DMS153 treated with DMSO at 0.1 percent for 48 hours (cell line): ENCODE data around the gene GALNT10.
A peak's percentile ranks its signal among the peaks of the same experiment; 100 is the strongest.

Source experiments
- DNase-seq: peaks from one replicate; lab custom pipeline; 2025; ENCODE audit not compliant: unreplicated experiment; lab: John Stamatoyannopoulos, UW

The GALNT10 gene

DNA sequence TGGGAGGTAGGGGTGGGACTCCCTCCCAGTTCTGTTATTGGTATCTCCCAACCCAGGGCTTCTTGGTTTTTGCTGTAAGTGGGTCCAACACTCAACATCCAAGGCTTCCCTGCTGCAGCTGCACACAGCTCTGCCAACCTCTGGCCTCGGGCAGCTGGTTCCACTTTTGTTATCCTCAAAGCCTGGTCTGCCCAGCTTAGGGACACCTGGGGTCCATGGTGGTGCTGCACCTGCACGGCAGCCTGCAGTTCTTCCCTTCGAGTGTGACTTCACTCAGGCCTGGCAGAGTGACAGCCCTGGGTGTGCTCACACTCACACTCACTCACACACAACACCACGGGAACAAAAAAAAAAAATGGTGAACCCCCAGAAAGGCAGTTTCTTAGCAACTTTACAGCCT, 239.9 kb downstream of the GALNT10 start:
- no peak for DNase-seq

DNA sequence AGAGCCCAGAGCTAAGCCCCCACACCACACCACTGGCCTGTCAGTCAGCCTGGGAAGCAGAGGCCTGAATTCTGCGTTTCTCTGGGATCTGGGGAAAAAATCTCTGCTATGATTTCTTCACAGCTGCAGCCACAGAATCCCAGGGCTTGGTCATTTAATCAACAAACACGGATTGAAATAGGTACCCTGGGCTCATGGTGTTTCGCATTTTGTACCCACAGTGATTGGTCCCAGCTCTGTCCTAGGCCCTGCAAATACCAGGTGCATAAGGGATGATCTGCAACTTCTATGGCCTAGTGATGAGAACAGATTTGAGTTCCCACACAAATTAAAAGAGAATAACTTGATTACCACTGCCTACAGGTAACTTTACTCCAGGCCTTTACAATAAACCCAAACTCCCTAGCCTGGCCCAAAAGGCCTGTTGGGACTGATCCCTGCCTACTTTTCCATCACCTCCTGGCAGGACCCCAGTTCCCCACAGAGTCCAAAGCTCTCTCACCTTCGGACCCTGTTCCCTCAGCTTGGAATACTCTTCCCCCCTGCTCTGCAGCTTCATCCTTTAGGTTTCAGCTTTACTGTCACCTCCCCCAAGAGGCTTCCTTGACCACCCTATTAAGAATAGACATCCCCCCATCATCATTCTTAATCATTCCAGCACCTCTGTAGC, 240.6 kb downstream of the GALNT10 start:
- DNase-seq = no peak

DNA sequence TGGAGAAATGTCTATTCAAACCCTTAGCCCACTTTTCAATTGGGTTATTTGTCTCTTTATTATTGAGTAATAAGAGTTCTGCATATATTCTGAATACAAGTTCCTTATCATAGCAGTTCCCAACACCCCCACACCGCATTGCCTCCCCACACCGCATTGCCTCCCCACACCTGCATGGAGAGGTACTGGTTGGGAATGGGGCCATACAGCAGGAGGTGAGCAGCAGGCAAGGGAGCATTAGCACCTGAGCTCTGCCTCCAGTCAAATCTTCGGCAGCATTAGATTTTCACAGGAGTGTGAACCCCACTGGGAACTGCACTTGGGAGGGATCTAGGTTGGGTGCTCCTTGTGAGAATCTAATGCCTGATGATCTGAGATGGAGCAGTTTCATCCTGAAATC, 244.7 kb downstream of the GALNT10 start:
- DNase-seq = no peak

DNA sequence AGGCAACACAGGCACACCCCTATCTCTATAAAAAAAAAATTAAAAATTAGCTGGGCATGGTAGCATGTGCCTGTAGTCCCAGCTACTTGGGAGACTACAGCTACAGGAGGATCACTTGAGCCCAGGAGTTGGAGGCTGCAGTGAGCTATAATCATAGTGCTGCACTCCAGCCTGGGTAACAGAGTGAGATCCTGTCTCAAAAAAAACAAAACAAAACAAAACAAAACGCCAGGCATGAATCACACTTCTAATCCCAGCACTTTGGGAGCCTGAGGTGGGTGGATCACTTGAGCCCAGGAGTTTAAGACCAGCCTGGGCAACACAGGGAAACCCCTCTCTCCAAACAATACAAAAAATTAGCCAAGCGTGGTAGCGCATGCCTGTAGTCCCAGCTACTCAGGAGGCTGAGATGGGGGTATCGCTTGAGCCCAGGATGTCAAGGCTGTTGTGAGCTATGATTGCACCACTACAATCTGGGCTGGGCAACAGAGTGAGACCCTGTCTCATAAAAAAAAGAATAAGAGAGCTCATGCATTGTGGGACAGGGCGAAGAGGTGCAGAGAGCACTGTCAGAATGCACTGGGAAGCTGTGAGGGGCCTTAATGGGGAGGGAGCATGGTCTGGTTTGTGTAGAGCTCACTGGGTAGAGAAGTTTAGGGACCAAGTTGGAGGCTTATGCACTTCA, 246.9 kb downstream of the GALNT10 start:
- no peak for DNase-seq

DNA sequence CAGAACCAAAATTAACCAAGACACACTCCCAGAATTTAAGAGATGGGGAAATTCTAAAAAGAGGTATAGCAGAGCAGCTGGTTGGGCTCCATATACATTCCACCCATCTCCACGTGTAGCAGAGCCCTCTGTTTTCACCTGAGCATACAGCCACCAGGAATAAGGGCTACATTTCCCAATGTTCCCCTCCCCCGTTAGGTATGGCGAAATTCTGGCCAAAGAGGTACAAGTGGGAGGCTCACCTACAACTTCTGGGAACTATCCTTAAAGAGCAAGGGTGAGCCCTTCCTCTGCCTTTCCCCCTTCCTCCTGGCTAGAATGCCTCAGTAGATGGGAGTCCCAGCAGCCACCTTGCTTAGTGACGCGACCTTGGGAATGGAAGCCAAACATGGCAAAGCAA, 250.0 kb downstream of the GALNT10 start:
- DNase-seq = no peak

DNA sequence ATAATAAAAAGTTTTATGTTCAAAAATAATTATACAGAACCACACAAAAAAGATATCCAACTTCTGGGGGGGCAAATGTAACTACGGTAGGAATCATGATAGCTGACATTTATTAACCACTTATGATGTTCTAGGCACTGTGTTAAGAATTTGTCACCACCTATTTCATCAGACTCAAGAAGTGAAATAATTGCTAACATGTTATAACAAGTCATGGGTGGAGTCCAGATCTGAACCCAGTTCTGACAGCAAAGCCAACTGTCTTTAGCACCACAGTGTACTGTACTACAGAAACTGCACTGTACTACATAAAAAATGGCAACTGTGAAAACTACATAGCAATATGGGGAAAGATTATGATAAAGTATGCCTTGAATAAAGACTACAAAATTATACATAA, 252.3 kb downstream of the GALNT10 start:
- no peak for DNase-seq

DNA sequence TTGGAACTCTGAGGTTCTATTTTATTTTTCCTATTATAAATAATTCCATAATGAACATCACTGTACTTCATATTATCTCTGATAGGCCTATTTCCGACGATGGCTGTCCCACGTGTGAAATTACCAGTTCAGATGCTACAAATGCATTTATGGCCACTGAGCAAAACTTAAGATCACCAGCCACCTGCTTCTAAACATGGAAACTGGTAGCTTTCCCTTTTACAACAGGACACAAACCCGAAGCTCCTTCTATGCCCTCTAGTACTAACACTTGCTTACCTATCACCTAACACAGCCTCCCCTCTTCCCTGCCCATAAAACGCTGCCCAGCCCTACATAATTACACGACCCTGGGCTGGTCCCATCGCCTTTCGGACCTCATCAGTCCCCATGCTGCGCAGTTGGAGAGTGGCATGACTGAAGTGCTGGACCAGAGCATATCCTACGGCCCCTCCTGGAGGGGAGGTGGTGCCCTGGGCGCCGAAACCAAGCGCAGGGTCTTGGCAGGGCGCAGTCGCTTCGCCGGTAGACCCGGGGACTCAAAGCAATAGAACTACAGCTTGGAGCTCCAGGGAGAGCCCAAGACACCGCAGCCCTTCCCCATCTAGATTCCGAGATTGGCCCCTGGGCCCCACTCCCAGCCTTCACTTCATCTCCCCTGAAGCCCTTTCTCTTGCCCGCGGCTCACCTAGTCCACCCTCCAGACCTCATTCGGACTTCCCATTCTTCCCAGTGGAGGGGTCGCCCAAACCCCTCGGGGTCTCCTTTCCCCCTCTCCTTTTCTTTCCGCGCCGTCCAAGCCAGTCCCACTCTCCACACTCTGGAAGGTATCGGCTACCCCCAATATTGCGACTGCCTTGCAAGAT, 254.3 kb downstream of the GALNT10 start:
- DNase-seq = no peak

DNA sequence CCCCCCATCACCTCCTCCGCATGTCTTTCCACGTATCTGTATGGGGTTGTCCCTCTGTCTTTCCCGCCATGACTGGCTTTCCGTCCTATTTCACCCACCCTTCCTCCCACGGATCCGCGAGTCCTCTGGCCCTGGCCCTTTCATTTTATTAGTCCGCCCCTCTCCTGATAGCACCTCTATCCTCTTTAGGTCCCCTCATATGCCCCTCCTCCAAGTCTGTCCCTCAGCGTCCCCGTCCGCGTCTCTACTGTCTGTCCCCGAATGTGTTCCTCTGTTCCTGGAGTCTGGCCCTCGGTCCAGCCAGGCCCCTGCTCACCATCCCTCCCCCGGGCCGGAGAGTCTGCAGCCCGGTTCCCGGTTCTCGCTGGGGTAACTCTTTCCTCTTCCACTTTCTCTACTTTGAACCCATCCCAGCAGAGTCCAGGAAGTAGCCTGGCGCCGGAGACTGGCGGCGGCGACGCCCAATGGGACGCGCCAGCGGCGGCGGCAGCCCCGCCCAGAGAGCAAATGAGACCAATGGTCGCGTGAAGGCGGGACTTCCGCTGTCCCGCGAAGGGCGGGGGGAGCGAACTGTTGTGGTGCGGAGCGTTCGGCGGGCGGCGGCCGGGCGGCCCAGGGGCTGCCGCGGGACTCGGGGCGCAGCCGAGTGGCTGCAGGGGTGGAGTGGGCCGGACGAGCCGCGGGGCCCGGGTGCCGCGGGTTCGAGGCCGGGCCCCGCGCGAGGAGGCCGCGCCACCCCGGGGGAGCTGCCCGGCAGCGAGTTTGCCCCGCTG, 255.1 kb downstream of the GALNT10 start, which contains the start of gene SAP30L:
TSS of gene SAP30L (plus strand) at position 576 of the 773 bp plus-strand sequence. CDS start 608 bp downstream, outside the sequence.
- DNase-seq = peak; percentile 16

DNA sequence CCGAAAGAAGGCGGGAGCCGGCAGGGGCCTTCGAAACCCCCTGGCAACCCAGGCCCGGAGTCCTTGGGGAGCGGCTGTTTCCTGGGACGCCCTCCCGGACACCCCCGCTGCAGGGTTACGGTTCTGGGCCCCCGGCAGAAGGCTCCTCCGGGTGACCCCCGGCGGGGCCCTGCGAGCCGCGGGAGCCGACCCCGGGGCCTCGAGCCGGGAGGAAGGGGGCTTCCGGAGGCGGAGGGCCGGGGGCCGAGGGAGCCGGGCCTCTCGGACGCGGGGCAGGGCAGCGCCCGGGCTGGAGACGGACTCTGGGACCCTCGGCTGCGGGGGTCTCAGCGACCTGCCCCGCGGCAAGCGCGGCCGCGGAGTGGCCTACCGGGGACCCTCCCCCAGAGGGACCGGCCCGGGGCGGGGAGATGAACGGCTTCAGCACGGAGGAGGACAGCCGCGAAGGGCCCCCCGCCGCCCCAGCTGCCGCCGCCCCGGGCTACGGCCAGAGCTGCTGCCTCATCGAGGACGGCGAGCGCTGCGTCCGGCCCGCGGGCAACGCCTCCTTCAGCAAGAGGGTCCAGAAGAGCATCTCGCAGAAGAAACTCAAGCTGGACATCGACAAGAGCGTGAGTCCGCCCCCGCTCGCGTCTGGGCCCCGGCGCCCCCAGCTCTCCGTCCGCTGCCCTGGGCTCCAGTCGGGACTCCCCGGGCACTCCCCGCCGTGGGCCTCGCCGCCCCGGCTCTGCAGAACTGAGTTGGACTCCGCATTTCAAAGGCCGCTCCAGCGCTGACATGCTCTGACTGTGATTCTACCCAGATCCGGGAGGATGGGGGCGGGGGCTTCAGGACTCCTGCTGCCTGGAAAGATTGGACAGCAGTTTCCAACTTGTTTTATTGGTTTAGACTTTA, 255.9 kb downstream of the GALNT10 start:
- no peak for DNase-seq

DNA sequence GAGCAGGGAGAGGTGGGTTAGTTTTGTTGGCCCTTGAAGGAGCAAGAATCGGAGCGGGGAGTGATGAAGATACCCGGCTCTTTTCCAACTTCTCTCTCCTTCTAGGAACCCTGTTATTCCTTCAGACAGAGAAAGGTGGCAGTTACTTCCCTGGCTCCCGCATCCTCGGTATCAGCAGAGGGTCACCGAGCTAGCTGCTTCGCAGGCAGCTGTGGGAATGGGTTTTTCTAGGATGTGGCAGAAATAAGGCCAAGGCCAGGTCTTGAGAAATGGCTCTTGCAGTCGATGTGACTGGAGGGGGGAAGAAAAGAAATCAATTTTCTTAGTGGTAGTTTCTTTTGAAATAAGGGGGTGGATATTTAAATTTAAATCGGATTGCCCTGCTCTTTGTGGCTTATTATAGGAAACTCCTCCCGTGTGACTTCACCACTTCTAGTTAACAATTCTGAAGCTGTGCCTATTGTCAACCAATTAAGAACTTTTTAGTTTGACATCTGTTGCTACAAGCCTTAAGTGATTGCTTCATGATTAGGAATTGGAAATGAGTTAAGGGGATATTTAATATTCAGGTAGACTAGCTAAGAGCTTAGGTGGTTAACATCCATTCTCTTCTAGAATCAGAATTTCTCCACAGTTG, 256.7 kb downstream of the GALNT10 start:
- DNase-seq = no peak

DNA sequence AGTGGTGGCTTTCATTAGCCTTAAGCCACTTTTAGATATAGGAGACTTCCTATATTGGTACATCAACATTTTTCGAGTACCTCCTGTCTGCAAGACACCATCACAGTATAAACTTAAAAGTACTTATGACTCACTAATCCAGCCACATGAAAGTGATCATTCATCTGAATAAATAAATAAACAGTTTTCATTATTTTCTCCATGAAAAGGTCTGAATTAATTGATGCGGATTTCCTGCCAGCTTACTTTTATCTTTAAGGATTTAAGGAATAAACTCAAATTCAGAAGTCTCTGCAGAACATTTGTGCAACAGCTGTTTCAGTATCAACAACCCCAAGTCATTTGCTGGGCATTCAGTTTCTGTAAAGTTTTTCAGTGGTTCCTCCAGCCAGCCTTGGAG, 259.3 kb downstream of the GALNT10 start:
- DNase-seq = no peak

DNA sequence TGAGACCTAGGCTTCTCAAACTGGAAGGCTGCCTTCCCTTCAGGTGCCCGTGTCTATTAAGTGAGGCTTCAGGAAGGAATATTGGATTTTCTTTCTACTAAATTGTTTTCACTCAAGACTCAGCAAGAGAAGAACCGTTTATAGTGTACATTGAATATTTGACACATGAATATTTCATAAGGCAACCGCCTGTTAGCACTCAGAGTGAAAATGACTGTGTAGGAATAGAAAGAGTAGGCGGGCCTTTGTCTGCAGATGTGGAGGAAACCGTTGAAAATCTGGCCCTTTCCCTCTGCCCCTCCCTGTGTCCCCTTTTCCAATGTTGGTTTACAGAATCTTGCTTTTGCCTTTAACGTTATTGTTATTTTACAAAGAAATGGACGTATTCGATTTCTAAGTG, 261.4 kb downstream of the GALNT10 start:
- no peak for DNase-seq

DNA sequence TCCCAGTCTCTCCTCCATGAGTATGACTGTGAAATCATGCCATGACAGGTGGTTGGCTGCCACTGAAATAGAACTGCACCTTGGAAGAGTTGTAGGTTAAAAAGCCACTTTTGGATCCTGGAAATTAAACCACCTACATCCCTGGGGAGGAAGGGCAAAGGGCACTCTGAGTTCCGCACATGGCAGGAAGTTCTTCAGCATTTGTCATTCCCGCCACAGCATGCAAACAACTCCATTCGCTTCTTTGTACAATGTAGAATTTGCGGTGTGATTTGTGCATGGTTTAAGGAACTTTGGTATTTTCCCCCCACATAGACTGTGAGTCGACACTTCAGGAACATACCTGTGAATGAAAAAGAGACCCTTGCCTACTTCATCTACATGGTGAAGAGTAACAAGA, 265.1 kb downstream of the GALNT10 start:
- DNase-seq = no peak

DNA sequence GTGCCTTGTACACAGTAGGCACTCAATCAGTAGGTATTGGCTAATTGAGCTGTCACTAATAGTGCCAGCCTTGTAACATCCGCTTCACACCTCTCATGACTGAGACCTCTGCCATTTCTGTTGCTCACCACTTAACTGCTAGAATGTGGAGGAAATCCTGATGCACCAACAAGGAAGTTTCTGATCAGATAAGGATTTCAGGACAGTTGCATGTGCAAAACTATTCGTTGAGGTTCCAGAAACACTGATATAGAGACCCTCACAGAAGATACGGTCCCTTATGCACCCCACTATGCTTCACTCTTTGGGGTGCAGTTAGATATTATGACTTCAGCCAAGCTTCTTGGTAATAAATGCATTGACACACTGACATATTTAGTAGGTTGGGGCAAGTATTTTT, 266.0 kb downstream of the GALNT10 start:
- no peak for DNase-seq

DNA sequence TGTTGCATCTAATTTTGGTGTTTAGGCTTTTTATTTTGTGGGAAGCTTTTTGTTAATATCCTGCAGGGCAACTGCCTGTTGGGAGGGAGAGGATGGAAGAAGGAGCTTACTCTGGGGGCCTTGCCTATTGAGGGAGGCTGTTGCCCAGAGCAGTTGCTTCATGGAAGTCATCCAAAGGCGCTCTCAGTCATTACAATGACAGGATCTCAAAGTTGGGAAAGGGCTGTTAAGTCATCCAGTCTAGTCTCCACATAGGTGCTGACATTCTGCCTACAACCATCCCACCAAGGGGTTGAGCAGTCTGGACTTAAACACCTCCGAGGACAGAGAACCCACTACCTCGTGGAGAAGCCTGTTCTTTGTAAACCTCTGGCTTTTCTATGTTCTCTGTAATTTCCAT, 268.5 kb downstream of the GALNT10 start:
- no peak for DNase-seq

DNA sequence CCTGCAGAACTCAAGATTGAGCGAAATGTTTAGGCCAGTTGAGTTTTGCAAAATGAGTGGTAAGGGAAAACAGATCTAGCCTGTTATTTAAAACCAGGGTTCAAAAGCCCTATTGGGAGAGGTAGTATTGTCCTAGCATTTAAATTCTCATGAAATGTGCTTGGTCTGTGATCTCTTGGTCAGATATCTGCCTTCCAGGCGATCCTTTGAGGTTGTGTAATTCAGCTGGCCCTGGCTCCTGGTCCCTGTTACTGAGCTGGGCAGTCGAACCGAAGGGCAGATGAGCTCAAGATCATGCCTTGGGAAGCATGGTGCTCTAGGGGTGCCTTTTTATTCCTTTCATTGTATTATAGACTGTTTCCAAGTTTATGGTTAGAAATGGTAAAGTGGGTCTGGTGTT, 269.6 kb downstream of the GALNT10 start:
- DNase-seq = no peak

DNA sequence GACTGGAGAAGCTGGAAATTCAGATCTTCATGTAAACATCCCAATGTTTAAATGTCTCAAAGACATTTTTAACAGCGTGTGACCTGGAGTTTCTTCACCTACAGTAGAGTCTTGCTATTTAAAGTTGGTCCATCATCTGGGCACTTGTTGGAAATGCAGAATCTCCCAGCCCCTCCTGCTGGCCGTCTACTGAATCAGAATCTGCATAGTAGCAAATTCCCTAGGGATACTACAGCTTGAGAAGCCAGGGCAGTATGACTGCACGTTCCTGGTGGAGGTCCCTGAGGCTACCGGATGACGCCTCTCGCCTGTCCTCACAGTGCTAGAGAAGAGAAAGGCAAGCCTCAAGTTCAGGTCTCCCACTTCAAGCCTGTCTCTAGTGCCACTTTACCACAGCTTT, 271.0 kb downstream of the GALNT10 start:
- DNase-seq = no peak

DNA sequence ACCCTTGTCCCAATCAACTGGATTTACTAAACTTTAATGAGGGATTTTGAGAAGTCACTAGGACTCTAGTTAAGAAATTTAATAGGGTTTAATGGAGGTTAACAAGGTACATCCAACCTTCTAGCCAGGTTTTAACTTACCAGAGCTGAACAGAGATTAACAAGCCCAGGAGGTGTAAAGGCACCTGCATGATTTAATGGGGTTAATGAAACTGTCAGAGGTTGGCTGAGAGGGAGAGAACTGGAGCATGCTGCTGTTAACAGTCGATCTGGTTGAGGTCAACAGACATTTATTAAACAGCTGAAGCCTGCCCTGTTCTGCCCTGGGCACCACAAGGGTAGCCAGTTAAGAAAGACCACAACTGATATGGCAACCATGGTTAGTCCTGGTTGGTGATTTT, 273.9 kb downstream of the GALNT10 start:
- DNase-seq = no peak

DNA sequence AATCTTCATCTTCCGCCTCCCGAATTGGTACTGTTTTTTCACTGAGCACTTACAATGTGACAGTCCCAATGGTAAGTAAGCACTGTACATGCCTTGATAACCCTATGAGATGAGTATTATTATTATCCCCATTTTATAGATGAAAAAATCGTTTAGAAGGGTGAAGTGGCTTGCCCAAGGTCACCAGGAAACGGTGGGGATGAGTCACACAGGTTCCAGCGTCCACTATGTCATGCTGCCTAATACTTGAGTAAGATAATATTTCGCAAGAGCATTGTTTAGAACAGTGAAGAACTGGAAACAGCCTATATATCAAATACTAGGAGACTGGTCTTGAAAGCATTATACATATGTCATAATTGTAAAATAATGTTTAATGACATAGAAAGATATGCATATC, 274.6 kb downstream of the GALNT10 start:
- no peak for DNase-seq

DNA sequence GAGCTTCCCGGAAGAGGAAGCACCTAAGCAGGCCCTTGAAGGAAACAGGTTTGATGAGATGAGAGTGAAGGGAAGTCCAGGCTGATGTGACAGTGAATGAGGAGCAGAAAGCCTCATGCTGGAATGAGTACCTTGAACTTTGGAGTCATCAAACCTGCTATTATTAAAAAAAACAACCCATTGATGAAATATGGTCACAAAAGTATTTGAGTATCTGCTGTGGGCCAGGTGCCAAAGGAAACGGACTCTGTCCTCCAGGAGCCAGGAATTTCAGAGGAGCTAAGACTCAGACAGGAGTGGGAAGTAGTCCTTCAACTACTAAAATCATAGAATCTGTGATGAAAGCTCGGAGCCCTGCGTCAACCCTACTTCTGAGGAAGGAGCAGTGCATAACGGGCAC, 275.6 kb downstream of the GALNT10 start:
- no peak for DNase-seq
